Raji (cell line): ENCODE results near the gene TNF.

Experiments
- POLR2A ChIP-seq: IDR thresholded peaks from 2 replicates; pipeline ENCODE4 v1.6.1; 2011; ENCODE audit warnings: low read depth, low read length, control low read depth; ENCODE audit not compliant: insufficient read depth

Gene TNF

GRCh38 chr6:31587791-31588777, 12.7 kb downstream of the TNF start:
- no peak for TF ChIP-seq POLR2A

DNA sequence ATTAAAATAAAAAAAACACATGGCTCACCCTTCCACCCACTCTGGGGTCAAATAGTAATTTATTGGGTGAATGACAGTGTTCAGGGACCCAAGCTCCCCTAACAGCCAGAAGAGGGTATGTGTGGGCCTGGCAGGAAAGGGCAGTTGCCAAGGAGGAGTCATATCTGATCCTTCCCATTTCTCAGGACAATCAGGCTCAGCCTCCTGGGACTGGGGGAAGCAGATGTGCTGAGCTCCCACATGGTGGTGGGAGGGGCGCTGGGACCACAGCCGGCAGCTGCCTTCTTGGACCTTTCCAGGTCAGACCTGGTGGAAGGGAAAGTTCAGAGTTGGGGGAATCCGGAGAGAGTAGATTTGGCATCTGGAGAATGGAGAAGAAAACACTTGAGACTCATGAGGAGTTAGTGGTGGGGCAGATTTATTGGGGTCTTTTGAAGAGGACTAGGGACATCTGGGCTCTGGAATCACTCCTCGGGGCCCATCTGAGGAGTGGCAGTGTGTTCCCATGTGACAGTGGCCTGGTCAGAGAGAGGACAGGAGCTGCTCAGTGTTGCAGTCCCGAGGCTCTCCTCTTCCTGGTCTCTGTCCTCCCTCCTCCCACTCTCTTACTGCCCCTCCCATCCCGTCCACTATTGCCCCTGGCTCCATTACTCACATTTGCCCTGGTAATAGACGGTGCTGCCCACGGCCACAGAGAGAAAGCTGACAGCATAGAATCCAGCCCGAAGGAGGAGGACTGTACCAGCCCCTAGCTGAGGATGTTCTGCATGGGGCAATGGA, 13.7 kb downstream of the TNF start:
- TF ChIP-seq POLR2A: no peak

DNA sequence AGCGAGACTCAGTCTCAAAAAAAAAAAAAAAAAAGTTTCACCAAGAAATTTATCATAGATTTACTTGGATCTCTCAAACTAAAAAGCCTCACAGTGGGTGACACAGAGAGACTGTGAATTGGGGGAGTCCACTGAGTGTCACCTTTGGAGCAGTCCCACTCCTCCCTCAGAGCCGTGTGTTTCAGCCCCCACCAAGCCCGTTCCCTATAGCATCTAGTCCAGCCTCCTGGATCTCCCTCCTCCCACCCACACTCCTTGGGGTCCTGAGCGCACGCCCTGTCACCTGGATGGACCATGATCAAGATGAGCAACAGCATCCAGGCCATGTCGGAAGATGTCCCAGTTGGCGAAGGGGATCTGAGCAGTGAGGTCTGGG, 17.0 kb downstream of the TNF start:
- no peak for TF ChIP-seq POLR2A

DNA sequence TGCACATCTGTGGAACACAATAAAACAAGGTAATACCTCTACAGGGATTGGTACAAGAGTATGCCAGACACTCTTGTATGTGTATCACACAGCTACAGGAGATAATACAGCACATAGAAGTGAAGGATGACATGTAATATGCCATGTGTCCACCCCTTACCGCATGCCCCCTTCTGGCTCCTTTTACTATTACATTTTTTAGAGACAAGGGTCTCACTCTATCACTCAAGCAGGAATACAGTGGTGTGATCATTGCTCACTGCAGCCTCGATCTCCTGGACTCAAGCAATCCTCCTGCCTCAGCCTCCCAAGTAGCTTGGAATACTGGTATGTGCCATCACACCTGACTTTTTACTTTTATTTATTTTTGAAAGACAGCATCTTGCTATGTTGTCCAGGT, 21.6 kb downstream of the TNF start:
- TF ChIP-seq POLR2A: no peak

DNA sequence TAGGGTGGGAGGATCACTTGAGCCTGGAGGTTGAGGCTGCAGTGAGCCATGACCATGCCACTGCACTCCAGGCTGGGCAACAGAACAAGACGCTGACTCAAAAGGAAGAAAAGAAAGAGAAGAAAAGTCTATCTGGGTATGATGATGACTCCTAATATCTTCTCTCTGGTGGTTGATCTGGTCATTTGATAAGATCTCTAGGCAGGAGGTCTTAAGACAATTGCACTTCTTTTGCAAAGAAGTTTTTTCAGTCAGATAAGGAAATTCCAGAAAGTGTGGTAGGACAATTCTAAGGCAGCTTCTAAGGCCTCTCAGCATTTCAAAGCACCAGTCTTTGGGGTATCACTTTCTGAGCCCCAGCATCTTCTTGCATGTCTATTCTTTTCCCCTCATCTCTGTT, 32.0 kb downstream of the TNF start:
- TF ChIP-seq POLR2A: no peak

- no peak for TF ChIP-seq POLR2A
Measured at GRCh38 chr6:31609519-31610406, 34.4 kb downstream of the TNF start.

GRCh38 chr6:31610968-31611367, 35.6 kb downstream of the TNF start:
- no peak for TF ChIP-seq POLR2A

DNA sequence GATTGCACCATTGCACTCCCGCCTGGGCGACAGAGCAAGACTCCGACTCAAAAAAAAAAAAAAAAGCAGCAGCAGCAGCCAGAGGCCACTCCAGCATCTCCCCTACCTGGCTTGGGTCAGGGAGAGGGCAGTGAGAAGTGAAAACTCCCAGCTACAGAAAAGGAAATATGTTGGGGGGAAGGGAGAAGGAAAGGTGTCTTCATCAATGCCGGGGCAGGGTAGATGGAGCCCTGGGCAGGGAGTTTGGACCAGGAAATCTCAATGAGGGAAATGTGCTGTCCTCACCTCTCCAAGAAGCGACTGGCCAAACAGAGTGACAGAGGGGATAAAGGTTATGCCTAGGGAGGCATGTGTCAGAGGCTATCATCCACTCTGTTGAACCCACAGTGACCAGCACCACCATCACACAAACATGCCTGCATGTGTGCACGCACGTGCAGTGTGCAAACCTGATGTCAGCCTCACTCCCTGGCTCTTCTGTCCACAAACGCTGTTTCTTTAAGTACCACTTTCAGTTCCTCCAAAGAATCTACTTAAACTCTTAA, 38.8 kb downstream of the TNF start:
- TF ChIP-seq POLR2A: no peak

DNA sequence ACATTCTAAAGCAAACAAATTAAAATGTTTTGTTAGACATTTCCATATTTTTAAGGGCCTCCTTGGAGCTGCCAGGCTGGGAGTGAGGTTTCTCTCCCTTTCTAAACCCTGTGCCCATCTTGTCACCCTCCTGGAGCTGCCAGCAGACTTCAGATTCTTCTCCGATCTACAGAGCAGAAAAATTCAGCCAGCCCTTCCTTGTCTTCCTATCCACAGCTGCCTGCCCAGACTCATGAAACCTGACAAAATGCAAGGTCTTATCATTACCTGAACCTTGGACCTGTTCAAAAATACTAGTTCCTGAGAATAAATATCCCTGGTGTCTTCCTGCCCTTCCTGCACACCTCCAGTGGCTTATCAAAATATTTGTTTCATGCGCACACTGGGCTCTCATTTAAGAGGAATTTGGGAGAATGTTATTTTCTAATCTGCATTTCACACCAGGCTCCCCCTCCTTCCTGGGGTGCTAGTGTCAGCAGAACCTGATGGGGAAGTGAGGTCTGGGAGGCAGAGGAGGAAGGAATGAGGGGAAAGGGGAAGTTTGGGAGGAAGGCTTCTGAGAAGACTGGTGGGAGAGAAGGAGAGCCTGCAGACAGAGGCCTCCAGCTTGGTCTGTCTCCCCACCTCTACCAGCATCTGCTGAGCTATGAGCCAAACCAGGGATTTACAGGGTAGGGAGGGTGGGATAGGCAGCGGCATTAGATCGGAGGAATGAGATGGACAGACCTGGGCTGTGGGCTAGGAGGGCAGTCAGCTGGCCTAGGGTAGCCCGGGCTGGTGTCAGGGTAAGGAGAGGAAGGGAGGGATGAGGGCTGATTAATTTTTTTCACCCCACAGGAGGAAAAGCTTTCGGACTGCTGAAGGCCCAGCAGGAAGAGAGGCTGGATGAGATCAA, 39.6 kb downstream of the TNF start, which contains the start of gene AIF1:
TSS of gene AIF1 (plus strand) at position 551 of the 895 bp plus-strand sequence. CDS start at position 647, 96 bp downstream.
- no peak for TF ChIP-seq POLR2A

DNA sequence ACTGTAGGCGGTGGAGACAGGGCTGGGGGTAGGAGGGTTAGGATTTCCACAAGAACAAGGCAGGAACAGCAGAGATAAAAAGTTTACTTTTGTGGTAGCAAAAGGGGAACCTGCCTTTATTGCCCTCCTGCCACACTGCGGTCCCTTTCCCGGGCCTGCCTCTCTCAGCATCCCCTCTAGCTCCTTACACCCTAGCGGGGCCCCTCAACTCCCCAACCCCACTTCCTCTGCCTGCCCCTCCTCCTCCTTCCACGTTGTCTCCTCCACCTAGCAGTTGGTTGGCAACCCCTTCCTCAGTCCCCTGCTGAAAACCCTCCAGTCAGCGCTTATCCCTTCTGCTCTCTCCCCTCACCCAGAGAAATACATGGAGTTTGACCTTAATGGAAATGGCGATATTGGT, 40.4 kb downstream of the TNF start:
- TF ChIP-seq POLR2A: no peak

- no peak for TF ChIP-seq POLR2A
Measured at GRCh38 chr6:31617010-31617409, 41.6 kb downstream of the TNF start.

DNA sequence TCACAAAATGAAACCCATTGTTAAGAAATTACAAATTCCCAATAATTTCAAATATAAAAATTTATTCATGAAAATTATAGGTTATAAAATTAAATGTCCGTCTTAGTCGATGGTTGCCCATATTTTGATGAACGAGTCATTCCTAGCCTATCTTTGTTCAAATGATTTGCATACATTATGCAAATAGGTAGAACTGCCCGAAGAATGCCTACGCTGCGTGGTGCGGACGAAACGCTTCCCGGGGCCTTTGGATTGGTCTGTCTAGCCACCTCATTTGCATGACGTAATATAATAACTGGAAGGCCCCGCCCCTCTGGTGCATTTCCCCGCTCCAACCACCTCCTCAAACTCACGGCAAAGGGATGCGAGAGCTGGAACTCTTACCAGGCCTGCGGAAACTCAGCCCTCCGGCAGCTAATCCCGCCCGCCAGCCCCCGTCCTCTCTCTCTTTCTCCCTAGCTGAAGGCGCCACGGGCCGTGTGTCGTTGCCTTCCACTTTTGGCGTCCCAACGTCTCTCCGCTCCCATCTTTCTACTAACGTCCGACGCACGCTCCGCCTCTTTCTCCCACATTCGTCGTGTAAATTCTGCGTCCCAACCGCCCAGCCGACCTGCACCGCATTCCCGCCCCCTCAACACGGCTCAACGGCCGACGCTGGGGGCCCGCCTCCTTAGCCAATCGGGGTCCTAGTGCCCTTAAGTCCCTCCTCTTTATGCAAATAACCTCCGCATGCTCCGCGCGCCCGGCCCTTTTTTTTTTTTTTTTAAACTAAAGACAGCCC, 44.6 kb downstream of the TNF start:
- peak; percentile 83 for TF ChIP-seq POLR2A
